Left lung (tissue), 10 donors: ENCODE data around the gene GPR37L1. TPM values are rescaled to one million over a fixed set of nuclear protein-coding genes. Genes with fewer than 3 reads are reported as not detected.

ENCODE experiments used
- ATAC-seq: fragments of 200-7000 bp; cut with Tn5 transposase; one replicate; pipeline ENCODE4 v1.9.1; 2020; ENCODE audit warnings: moderate library complexity
- DNase-seq, 4 donors: peaks; one replicate each; pipeline ENCODE4 v3.0.0-alpha.2; 2013 to 2020
- H3K27ac ChIP-seq, 2 donors: fragments of 200-600 bp; sonication (generic) in 1 of 2; one replicate each; pipeline versions ENCODE4 v1.5.0 to v1.8.0; 2020 to 2021
- H3K27me3 ChIP-seq, 2 donors: fragments of 200-600 bp; sonication (generic) in 1 of 2; one replicate each; pipeline versions ENCODE4 v1.5.0 to v1.8.0; 2020 to 2021
- H3K36me3 ChIP-seq, 2 donors: fragments of 200-600 bp; sonication (generic) in 1 of 2; one replicate each; pipeline versions ENCODE4 v1.5.0 to v1.8.0; 2020 to 2021
- H3K4me1 ChIP-seq, 2 donors: fragments of 200-600 bp; one replicate each; pipeline ENCODE4 v1.8.0; 2021
- H3K4me3 ChIP-seq, 2 donors: fragments of 200-600 bp; sonication (generic) in 1 of 2; one replicate each; pipeline versions ENCODE4 v1.5.0 to v1.8.0; 2020 to 2021; ENCODE audit warnings: mild to moderate bottlenecking in 1 of 2
- H3K9me3 ChIP-seq, 2 donors: fragments of 200-600 bp; sonication (generic) in 1 of 2; one replicate each; pipeline versions ENCODE4 v1.5.0 to v1.8.0; 2020 to 2021
- CTCF ChIP-seq, 2 donors: fragments of 200-600 bp; sonication (generic) in 1 of 2; IDR thresholded peaks; one replicate each; pipeline versions ENCODE4 v1.5.0 to v1.8.0; 2021; ENCODE audit warnings: antibody characterized with exemption in 2 of 2
- intact Hi-C, 2 donors: fragments of 100-400 bp; cut with DNase I; formaldehyde crosslinking; loops; one replicate each; pipeline versions ENCODE4 v1.11.2 to v1.14.2; 2022
- polyA plus RNA-seq, 6 donors: library from polyadenylated mRNA; unstranded; fragments of 120-200 nt; gene quantifications; one replicate each; pipeline ENCODE4 v1.2.1, GENCODE V29; 2013; ENCODE audit not compliant: insufficient read length in 6 of 6
- total RNA-seq, 2 donors: library from RNA; stranded (reverse); fragmentation: NEBNext Ultra II Directional; extraction: Animal tissue kit (Norgen Biotek cat#: 25700); gene quantifications; one replicate each; pipeline ENCODE4 v1.2.1, GENCODE V29; 2021
- donor health status: DM: no; HTN: yes; CAD: no.
- donor health status: DM: no; HTN: no; CAD: no.

The GPR37L1 gene
- total and polyA plus RNA-seq, 8 donors, result 0.05 to 0.20 (median 0.10) TPM

DNA sequence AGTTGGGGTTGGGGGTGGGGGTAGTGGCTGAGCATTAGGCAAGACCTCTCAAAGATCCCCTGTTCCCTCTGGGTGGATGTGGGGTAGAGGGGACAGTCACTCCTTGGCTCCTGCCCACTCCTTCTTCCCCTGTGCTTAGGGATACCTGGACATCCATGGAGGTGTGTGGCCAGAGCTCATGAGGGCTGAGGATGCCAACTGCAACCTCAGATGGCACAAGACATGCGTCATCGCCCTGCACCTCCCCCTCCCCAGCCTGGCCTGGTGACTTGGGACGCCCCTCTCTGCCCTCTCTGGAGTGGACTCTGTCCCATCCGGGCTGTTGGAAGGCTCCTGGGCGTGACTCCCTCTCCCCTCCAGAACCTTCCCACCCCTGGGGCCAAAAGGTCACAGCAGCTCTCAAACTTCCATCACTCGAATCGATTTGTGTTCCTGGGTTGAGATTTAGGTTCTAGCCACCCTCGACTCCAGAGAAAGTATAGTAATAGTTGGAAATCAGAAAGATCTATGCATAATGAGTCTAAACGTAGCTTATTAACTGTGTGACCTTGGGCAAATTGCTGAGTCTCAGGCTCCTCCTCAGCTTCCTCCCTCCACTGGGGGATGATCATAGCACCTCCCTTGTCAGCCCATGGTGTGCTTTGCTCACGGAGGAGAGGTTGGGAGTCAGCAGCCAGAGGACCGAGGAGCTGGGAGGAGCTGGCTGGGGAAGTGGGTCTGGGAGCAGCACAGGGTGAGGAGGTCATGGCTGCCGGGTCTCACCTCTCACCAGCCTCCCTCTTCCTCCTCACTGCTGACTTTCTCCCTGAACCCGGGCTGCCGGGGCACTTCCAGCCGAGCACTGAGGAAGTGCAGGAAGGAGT is 39.9 kb downstream of the GPR37L1 start:
- no peak overlapping the region for H3K4me3 ChIP-seq
- peaks cover 0 to 67% of the 10 kb centered on the region in 2 donors for H3K4me1 ChIP-seq
- TF ChIP-seq CTCF (IDR thresholded peaks at IDR 0.05), result no peak
- no peak for ATAC-seq
- no peak for DNase-seq
- no peaks in the 10 kb centered on the region for H3K36me3 ChIP-seq
- peak overlapping the region in 1 of 2 donors; percentile 80 for H3K27ac ChIP-seq
- H3K9me3 ChIP-seq, result no peaks in the 10 kb centered on the region
- intact Hi-C loops, result no loop called here
- H3K27me3 ChIP-seq, result no peaks in the 10 kb centered on the region

- ATAC-seq (no peak), DNase-seq (no peak)
- Histone ChIP-seq H3K36me3 (no peaks in the 10 kb centered on the region), H3K27ac (no peak overlapping the region), H3K9me3 (no peaks in the 10 kb centered on the region), H3K4me3 (no peak overlapping the region), H3K4me1 (peaks cover 5 to 58% of the 10 kb centered on the region in 2 donors), H3K27me3 (no peaks in the 10 kb centered on the region)
- intact Hi-C loops, result no loop called here
- no peak for TF ChIP-seq CTCF (IDR thresholded peaks at IDR 0.05)
Measured at GRCh38 chr1:202163281-202164270, 40.9 kb downstream of the GPR37L1 start.

DNA sequence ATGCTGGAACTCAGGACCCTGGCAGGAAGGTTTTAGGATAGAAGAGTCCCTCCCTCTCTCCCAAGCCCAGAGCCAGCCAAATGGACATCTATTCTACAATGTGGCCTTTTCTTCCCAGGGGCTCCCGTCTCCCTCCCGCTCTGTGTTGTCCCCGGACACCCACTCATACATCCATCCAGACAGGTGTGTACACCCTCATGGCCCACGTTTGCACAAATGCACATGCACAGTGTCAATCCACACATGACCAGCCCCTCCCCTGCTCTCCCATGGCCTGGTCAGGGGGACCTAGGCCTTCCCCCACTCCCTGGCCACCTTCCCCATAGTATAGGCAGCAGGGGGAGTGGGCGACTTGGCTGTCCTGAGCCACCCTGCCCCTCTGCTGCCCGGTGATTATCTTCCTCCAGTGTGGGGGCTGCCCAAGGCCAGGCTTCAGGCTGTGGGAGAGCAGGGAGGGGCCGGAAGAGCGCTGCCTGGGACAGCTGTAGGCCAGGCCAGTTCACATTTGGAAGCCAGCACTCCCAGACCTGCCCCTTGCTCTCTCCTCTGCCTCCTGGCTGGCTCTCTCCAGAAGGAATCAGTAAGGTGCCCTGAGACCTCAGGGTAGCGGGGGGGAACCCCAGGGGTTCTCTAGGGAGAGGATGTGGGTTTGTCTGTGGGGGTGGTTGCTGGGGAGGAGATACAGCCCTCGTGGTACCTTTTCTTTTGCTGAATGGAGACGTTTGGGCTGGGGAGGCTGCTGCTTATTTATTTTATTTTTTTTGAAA is 41.7 kb downstream of the GPR37L1 start:
- ATAC-seq, result no peak
- DNase-seq, result no peak

DNA sequence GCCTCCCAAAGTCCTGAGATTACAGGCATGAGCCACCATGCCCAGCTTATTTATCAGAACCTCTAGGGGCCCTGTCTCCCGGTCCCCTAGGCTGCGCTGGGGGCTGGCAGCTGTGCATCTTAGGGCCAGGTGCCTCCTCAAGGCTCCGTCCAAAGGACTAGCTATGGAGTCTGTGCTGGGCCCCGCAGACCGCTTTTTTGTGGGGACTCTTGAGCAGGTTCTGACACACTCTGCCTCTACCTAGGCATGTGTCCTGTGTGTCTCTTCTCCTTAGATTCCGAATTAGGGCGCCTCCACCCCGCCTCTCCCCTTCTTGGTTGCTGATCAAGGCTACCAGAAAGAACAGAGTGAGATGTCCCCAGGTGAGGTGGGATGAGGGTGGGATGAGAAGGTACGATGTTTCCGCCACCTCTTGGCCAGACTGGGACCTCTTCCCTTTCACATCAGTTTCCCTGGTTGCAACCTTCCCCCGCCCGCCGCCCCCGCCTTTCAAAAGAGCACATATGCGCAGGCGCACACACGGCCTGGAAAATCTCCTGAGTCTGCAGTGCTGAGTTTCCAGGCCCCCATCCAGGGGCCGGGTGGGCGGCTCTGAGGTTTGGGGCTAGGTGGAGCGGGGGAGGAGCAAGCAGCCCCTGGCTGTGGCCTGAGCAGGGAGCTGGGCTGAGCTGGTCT is 42.7 kb downstream of the GPR37L1 start:
- DNase-seq (peak in 1 of 4 donors; percentile 58), ATAC-seq (no peak)
- intact Hi-C loops, result no loop called here
- no peaks in the 10 kb centered on the region for H3K27me3 ChIP-seq
- peaks cover 5 to 39% of the 10 kb centered on the region in 2 donors for H3K4me1 ChIP-seq
- no peak overlapping the region for H3K27ac ChIP-seq
- H3K4me3 ChIP-seq, result no peak overlapping the region
- H3K9me3 ChIP-seq, result no peaks in the 10 kb centered on the region
- no peaks in the 10 kb centered on the region for H3K36me3 ChIP-seq
- TF ChIP-seq CTCF (IDR thresholded peaks at IDR 0.05), result no peak

More for the DNA sequence above, 41.7 kb downstream of the GPR37L1 start:
- Histone ChIP-seq H3K27ac (no peak overlapping the region), H3K36me3 (no peaks in the 10 kb centered on the region), H3K27me3 (no peaks in the 10 kb centered on the region), H3K9me3 (no peaks in the 10 kb centered on the region), H3K4me3 (no peak overlapping the region), H3K4me1 (peaks cover 5 to 49% of the 10 kb centered on the region in 2 donors)
- intact Hi-C loops, result no loop called here
- TF ChIP-seq CTCF (IDR thresholded peaks at IDR 0.05), result no peak
